Stimulated activated CD8-positive, alpha-beta memory T cell treated with anti-CD3 and anti-CD28 coated beads, Interleukin-15, amount 100 ng/mL, for 24 hours (primary cell): ENCODE measurements around the gene C2orf80.
"Not testable (repeated sequence)": the region's sequence is repeated elsewhere in the genome, so short reads cannot be mapped to it uniquely, and the experiment has no call there.

Experiments used
- DNase-seq: peaks from one replicate; pipeline ENCODE4 v3.0.0-alpha.2; 2020; ENCODE audit warnings: low read depth

Gene C2orf80

GRCh38 chr2:208189810-208190503, at the start of gene C2orf80:
TSS of gene C2orf80 (minus strand) at chr2:208190030. CDS start at chr2:208186986, 3,044 bp downstream.
- no peak for DNase-seq

- no peak for DNase-seq
Measured at GRCh38 chr2:208235860-208236259, 46.0 kb upstream of the C2orf80 start.

- DNase-seq, result no peak
Measured at GRCh38 chr2:208234786-208235185, 45.0 kb upstream of the C2orf80 start.

- no peak for DNase-seq
Measured at GRCh38 chr2:208228476-208228875, 38.6 kb upstream of the C2orf80 start.

GRCh38 chr2:208227581-208228232, 37.9 kb upstream of the C2orf80 start:
- no peak for DNase-seq

- no peak for DNase-seq
Measured at GRCh38 chr2:208224802-208225201, 35.0 kb upstream of the C2orf80 start.

- no peak for DNase-seq
Measured at GRCh38 chr2:208222351-208222750, 32.5 kb upstream of the C2orf80 start.

- not testable (repeated sequence) for DNase-seq
Measured at GRCh38 chr2:208221873-208222272, 32.0 kb upstream of the C2orf80 start.

- no peak for DNase-seq
Measured at GRCh38 chr2:208210688-208211451, 21.0 kb upstream of the C2orf80 start.

- DNase-seq, result no peak
Measured at GRCh38 chr2:208208335-208209085, 18.7 kb upstream of the C2orf80 start.

GRCh38 chr2:208207769-208208168, 17.9 kb upstream of the C2orf80 start:
- DNase-seq, result no peak

GRCh38 chr2:208204166-208204565, 14.3 kb upstream of the C2orf80 start:
- DNase-seq, result no peak

- no peak for DNase-seq
Measured at GRCh38 chr2:208195531-208195930, 5.7 kb upstream of the C2orf80 start.

- no peak for DNase-seq
Measured at GRCh38 chr2:208192611-208193236, 2.9 kb upstream of the C2orf80 start.

- DNase-seq, result no peak
Measured at GRCh38 chr2:208189069-208189809, 591 bp downstream of the C2orf80 start.

GRCh38 chr2:208186893-208187292, 2.9 kb downstream of the C2orf80 start:
- no peak for DNase-seq

- no peak for DNase-seq
Measured at GRCh38 chr2:208186465-208186864, 3.4 kb downstream of the C2orf80 start.

GRCh38 chr2:208183972-208184705, 5.7 kb downstream of the C2orf80 start:
- DNase-seq, result no peak

GRCh38 chr2:208183526-208183925, 6.3 kb downstream of the C2orf80 start:
- no peak for DNase-seq

GRCh38 chr2:208182835-208183234, 7.0 kb downstream of the C2orf80 start:
- no peak for DNase-seq
